IMR-90 (cell line): ENCODE data around the gene CCNI2. TPM values are rescaled to one million over a fixed set of nuclear protein-coding genes. Genes with fewer than 3 reads are reported as not detected.

Experiments used
- ATAC-seq: fragments of 200-7000 bp; cut with Tn5 transposase; 2 replicates; pipeline ENCODE4 v1.9.1; 2020; ENCODE audit warnings: low read depth, mild to moderate bottlenecking, moderate library complexity
- BruUV-seq: library from RNA; stranded (reverse); fragments of 400-500 nt; replicated peaks from 2 replicates; lab custom pipeline; 2021; lab: Mats Ljungman, UMichigan
- CTCF ChIA-PET: fragments of 300-600 bp; formaldehyde crosslinking; extraction: SDS; loops from one replicate; lab custom pipeline; 2021; ENCODE audit warnings: antibody characterized with exemption; lab: Yijun Ruan, JAX
- POLR2A ChIA-PET: fragments of 300-600 bp; sonication (Branson Sonifier 250); formaldehyde crosslinking; loops from one replicate; lab custom pipeline; 2022; ENCODE audit warnings: antibody characterized with exemption; ENCODE audit not compliant: unreplicated experiment; lab: Charles Lee
- DNase-seq: peaks from one replicate; pipeline ENCODE4 v3.0.0; 2013
- H2AFZ ChIP-seq: replicated peaks from 2 replicates; pipeline ENCODE3; 2013; ENCODE audit warnings: low read length, mild to moderate bottlenecking; ENCODE audit not compliant: poor library complexity
- H2AK5ac ChIP-seq: 2 replicates; pipeline ENCODE4 v1.6.1; 2013; ENCODE audit warnings: low read depth, low read length, inconsistent platforms
- H2AK9ac ChIP-seq: replicated peaks from 2 replicates; pipeline ENCODE3; 2013; ENCODE audit warnings: mild to moderate bottlenecking, low read depth, low read length, moderate library complexity; ENCODE audit not compliant: poor library complexity
- H2BK120ac ChIP-seq: 2 replicates; pipeline ENCODE4 v1.6.1; 2013; ENCODE audit warnings: low read depth, low read length, inconsistent platforms
- H2BK15ac ChIP-seq: 3 replicates; pipeline ENCODE4 v1.6.1; 2013; ENCODE audit warnings: low read depth, low read length, inconsistent platforms
- H2BK20ac ChIP-seq: 2 replicates; pipeline ENCODE4 v1.6.1; 2013; ENCODE audit warnings: low read depth, mild to moderate bottlenecking, inconsistent platforms, low read length, moderate library complexity
- H2BK5ac ChIP-seq: 2 replicates; pipeline ENCODE4 v1.6.1; 2013; ENCODE audit warnings: mild to moderate bottlenecking, low read depth, low read length, inconsistent platforms; ENCODE audit not compliant: poor library complexity, severe bottlenecking
- H3K14ac ChIP-seq: replicated peaks from 2 replicates; pipeline ENCODE4 v1.6.1; 2013; ENCODE audit warnings: low read depth, low read length, inconsistent platforms
- H3K18ac ChIP-seq: 2 replicates; pipeline ENCODE4 v1.6.1; 2013; ENCODE audit warnings: low read depth, low read length, control low read depth
- H3K23ac ChIP-seq: 2 replicates; pipeline ENCODE4 v1.6.1; 2013; ENCODE audit warnings: low read depth, low read length, inconsistent platforms
- H3K27ac ChIP-seq: 2 replicates; pipeline ENCODE4 v1.5.1; 2013; ENCODE audit warnings: mild to moderate bottlenecking, control low read depth, low read length; ENCODE audit not compliant: insufficient read depth
- H3K27me3 ChIP-seq: 2 replicates; pipeline ENCODE4 v1.6.1; 2013; ENCODE audit warnings: low read length; ENCODE audit not compliant: control insufficient read depth, insufficient read depth
- H3K36me3 ChIP-seq: 2 replicates; pipeline ENCODE4 v1.6.1; 2013; ENCODE audit warnings: low read length, mixed read lengths; ENCODE audit not compliant: control insufficient read depth, insufficient read depth
- H3K4ac ChIP-seq: 2 replicates; pipeline ENCODE4 v1.6.1; 2013; ENCODE audit warnings: low read depth, low read length, inconsistent platforms
- H3K4me1 ChIP-seq: 2 replicates; pipeline ENCODE4 v1.6.1; 2013; ENCODE audit warnings: low read length, mixed read lengths; ENCODE audit not compliant: control insufficient read depth, insufficient read depth
- H3K4me2 ChIP-seq: 2 replicates; pipeline ENCODE4 v1.6.1; 2013; ENCODE audit warnings: low read depth, mild to moderate bottlenecking, control low read depth, low read length, moderate library complexity
- H3K4me3 ChIP-seq: 2 replicates; pipeline ENCODE4 v1.5.1; 2013; ENCODE audit warnings: low read depth, mild to moderate bottlenecking, control low read depth, low read length, moderate library complexity; ENCODE audit not compliant: insufficient read depth
- H3K56ac ChIP-seq: 2 replicates; pipeline ENCODE4 v1.6.1; 2013; ENCODE audit warnings: low read length, inconsistent platforms; ENCODE audit not compliant: insufficient read depth; ENCODE audit errors: extremely low read depth
- H3K79me1 ChIP-seq, 2 experiments: 2 replicates each; pipeline ENCODE4 v1.6.1; 2013; ENCODE audit warnings: low read length in 2 of 2, inconsistent platforms in 1 of 2, low read depth in 1 of 2
- H3K9ac ChIP-seq: 2 replicates; pipeline ENCODE4 v1.6.1; 2013; ENCODE audit warnings: low read depth, low read length, control low read depth
- H3K9me1 ChIP-seq: 2 replicates; pipeline ENCODE4 v1.6.1; 2013; ENCODE audit warnings: low read length, inconsistent platforms; ENCODE audit not compliant: insufficient read depth
- H3K9me3 ChIP-seq: 2 replicates; pipeline ENCODE4 v1.6.1; 2013; ENCODE audit warnings: low read length; ENCODE audit not compliant: control insufficient read depth, insufficient read depth
- H4K20me1 ChIP-seq: 2 replicates; pipeline ENCODE4 v1.6.1; 2013; ENCODE audit warnings: low read length, inconsistent platforms; ENCODE audit not compliant: insufficient read depth
- H4K5ac ChIP-seq: 2 replicates; pipeline ENCODE4 v1.6.1; 2013; ENCODE audit warnings: mild to moderate bottlenecking, low read depth, low read length, control low read depth
- H4K8ac ChIP-seq, 2 experiments: 2 replicates each; pipeline ENCODE4 v1.6.1; 2013; ENCODE audit warnings: low read depth in 2 of 2, low read length in 2 of 2, control low read depth in 1 of 2, inconsistent platforms in 1 of 2
- H4K91ac ChIP-seq: 2 replicates; pipeline ENCODE4 v1.6.1; 2013; ENCODE audit warnings: low read depth, low read length, inconsistent platforms; ENCODE audit not compliant: insufficient read depth
- BHLHE40 ChIP-seq: fragments of 150-350 bp; IDR thresholded peaks from 2 replicates; pipeline ENCODE4 v1.6.1; 2016; ENCODE audit warnings: mild to moderate bottlenecking, low read depth, low read length
- CEBPB ChIP-seq: IDR thresholded peaks from 2 replicates; pipeline ENCODE4 v1.6.1; 2012; ENCODE audit warnings: low read depth, low read length, improper control_type of control experiment
- CHD1 ChIP-seq: IDR thresholded peaks from 2 replicates; pipeline ENCODE4 v1.6.1; 2012; ENCODE audit warnings: low read depth, low read length, improper control_type of control experiment
- ELK1 ChIP-seq: fragments of 150-350 bp; IDR thresholded peaks from 2 replicates; pipeline ENCODE4 v1.6.1; 2016; ENCODE audit warnings: low read depth, mild to moderate bottlenecking, low read length, moderate library complexity, borderline replicate concordance
- FOS ChIP-seq: fragments of 150-350 bp; IDR thresholded peaks from 2 replicates; pipeline ENCODE4 v1.6.1; 2016; ENCODE audit warnings: low read depth, low read length
- MAFK ChIP-seq: IDR thresholded peaks from 2 replicates; pipeline ENCODE4 v1.6.1; 2012; ENCODE audit warnings: low read depth, low read length, improper control_type of control experiment
- MAZ ChIP-seq: IDR thresholded peaks from 2 replicates; pipeline ENCODE4 v1.6.1; 2012; ENCODE audit warnings: low read depth, mild to moderate bottlenecking, low read length, improper control_type of control experiment, moderate library complexity, borderline replicate concordance
- MXI1 ChIP-seq: IDR thresholded peaks from 2 replicates; pipeline ENCODE4 v1.6.1; 2012; ENCODE audit warnings: low read depth, mild to moderate bottlenecking, low read length, moderate library complexity, borderline replicate concordance
- NFE2L2 ChIP-seq: fragments of 150-350 bp; IDR thresholded peaks from 2 replicates; pipeline ENCODE4 v1.6.1; 2016; ENCODE audit warnings: low read depth, mild to moderate bottlenecking, low read length
- POLR2A ChIP-seq: IDR thresholded peaks from 2 replicates; pipeline ENCODE4 v1.6.1; 2012; ENCODE audit warnings: mild to moderate bottlenecking, low read depth, low read length
- RAD21 ChIP-seq: IDR thresholded peaks from 2 replicates; pipeline ENCODE4 v1.6.1; 2012; ENCODE audit warnings: low read length, improper control_type of control experiment
- RCOR1 ChIP-seq: IDR thresholded peaks from 2 replicates; pipeline ENCODE4 v1.6.1; 2012; ENCODE audit warnings: mild to moderate bottlenecking, low read length, improper control_type of control experiment; ENCODE audit not compliant: insufficient replicate concordance
- RFX5 ChIP-seq: IDR thresholded peaks from 2 replicates; pipeline ENCODE4 v1.8.0; 2012; ENCODE audit warnings: low read depth, mild to moderate bottlenecking, low read length, moderate library complexity
- SMC3 ChIP-seq: fragments of 150-350 bp; IDR thresholded peaks from 2 replicates; pipeline ENCODE4 v1.6.1; 2016; ENCODE audit warnings: low read depth, mild to moderate bottlenecking, antibody characterized with exemption, low read length, moderate library complexity
- USF2 ChIP-seq: fragments of 150-350 bp; IDR thresholded peaks from 2 replicates; pipeline ENCODE4 v1.6.1; 2017; ENCODE audit warnings: mild to moderate bottlenecking, antibody characterized with exemption, low read length, low read depth
- WGBS, 2 experiments: methylation state at CpG; one replicate each; pipeline versions ENCODE4 v1.1.5 to v1.1.7; 2013; ENCODE audit warnings: missing lambda C conversion rate in 2 of 2; ENCODE audit not compliant: insufficient read length in 1 of 2; ENCODE audit errors: extremely low coverage in 2 of 2; 5-methylcytosine and 5-hydroxymethylcytosine counted together
- dilution Hi-C: fragments of 300-500 bp; cut with HindIII; formaldehyde crosslinking; loops from one replicate; pipeline ENCODE4 v1.14.3; 2018; ENCODE audit warnings: low sequenced_read_pairs; ENCODE audit not compliant: unreplicated experiment
- in situ Hi-C: fragments of 300-500 bp; cut with MboI; formaldehyde crosslinking; loops from 3 replicates; pipeline ENCODE4 v1.14.3; 2019; ENCODE audit warnings: low sequenced_read_pairs, inconsistent platforms, mixed read lengths
- intact Hi-C: fragments of 100-400 bp; cut with micrococcal nuclease; formaldehyde crosslinking; loops from 2 replicates; pipeline ENCODE4 v1.10.0; 2022
- polyA plus RNA-seq, 3 experiments: library from polyadenylated mRNA; depleted of rRNA; stranded (reverse); fragments of >200 nt; gene quantifications; 2 replicates each; pipeline ENCODE4 v1.2.3, GENCODE V29; 2012; ENCODE audit warnings: low replicate concordance in 1 of 3
- total RNA-seq: library from RNA; depleted of rRNA; stranded (reverse); fragments of >200 nt; gene quantifications from 2 replicates; pipeline ENCODE4 v1.2.3, GENCODE V29; 2012
- TF ChIP-seq, protein P1 (sequence below): conservative IDR thresholded peaks from 2 replicates; pipeline ENCODE4 v1.5.1; 2012; ENCODE audit warnings: mild to moderate bottlenecking, low read depth, low read length, improper control_type of control experiment

The CCNI2 gene
- total and polyA plus RNA-seq, 2 of the 4 experiments (the other 2 are of a cell fraction), result not detected

- DNase-seq (no peak), ATAC-seq (no peak)
- dilution Hi-C loops, result no loop called here
- Histone ChIP-seq H2BK15ac (no peak overlapping the region; the same call in 2 of the 3 replicates), H3K9ac (no peak overlapping the region), H2BK20ac (no peak overlapping the region), H4K20me1 (no peaks in the 10 kb centered on the region), H3K14ac (no peak overlapping the region), H3K18ac (no peak overlapping the region), H3K23ac (no peak overlapping the region), H3K79me1 (no peaks in the 10 kb centered on the region), H2AFZ (no peak overlapping the region), H2BK120ac (no peak overlapping the region), H4K8ac (no peak overlapping the region), H3K27me3 (peaks cover 12% of the 10 kb centered on the region), H3K4me2 (no peak overlapping the region), H3K9me3 (no peaks in the 10 kb centered on the region), H2AK9ac (peak overlapping the region; percentile 46), H4K5ac (no peak overlapping the region), H3K9me1 (no peaks in the 10 kb centered on the region), H3K56ac (no peak overlapping the region), H3K4me1 (peaks cover 2% of the 10 kb centered on the region; the same call in 1 of the 2 replicates), H4K91ac (no peak overlapping the region), H3K36me3 (no peaks in the 10 kb centered on the region), H2AK5ac (no peak overlapping the region), H3K27ac (no peak overlapping the region), H3K4ac (no peak overlapping the region), H2BK5ac (no peak overlapping the region), H3K4me3 (no peak overlapping the region)
- no CpG with 5 or more reads among the region's 1 CpG for WGBS, 2 experiments
- POLR2A ChIA-PET, result no interaction called here
- no TSS peak for BruUV-seq
- CTCF ChIA-PET, result no interaction called here
- intact Hi-C loops, result no loop called here
- no peak for TF ChIP-seq BHLHE40
- no peak for TF ChIP-seq POLR2A
- no peak for TF ChIP-seq CEBPB
- no peak for TF ChIP-seq RCOR1
- TF ChIP-seq MAFK, result no peak
- TF ChIP-seq RAD21, result no peak
- TF ChIP-seq MAZ, result no peak
- no peak for TF ChIP-seq RFX5
- TF ChIP-seq NFE2L2, result no peak
- TF ChIP-seq CHD1, result no peak
- TF ChIP-seq ELK1, result no peak
- TF ChIP-seq SMC3, result no peak
- no peak for TF ChIP-seq FOS
- no peak for TF ChIP-seq MXI1
- TF ChIP-seq USF2, result no peak
- TF ChIP-seq, protein P1, sequence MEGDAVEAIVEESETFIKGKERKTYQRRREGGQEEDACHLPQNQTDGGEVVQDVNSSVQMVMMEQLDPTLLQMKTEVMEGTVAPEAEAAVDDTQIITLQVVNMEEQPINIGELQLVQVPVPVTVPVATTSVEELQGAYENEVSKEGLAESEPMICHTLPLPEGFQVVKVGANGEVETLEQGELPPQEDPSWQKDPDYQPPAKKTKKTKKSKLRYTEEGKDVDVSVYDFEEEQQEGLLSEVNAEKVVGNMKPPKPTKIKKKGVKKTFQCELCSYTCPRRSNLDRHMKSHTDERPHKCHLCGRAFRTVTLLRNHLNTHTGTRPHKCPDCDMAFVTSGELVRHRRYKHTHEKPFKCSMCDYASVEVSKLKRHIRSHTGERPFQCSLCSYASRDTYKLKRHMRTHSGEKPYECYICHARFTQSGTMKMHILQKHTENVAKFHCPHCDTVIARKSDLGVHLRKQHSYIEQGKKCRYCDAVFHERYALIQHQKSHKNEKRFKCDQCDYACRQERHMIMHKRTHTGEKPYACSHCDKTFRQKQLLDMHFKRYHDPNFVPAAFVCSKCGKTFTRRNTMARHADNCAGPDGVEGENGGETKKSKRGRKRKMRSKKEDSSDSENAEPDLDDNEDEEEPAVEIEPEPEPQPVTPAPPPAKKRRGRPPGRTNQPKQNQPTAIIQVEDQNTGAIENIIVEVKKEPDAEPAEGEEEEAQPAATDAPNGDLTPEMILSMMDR, result no peak
- in situ Hi-C loops, result no loop called here
Observed at GRCh38 chr5:132788508-132788907, 41.3 kb downstream of the CCNI2 start.
